HepG2 (cell line): ENCODE data around the gene CAPZB. TPM values are rescaled to one million over a fixed set of nuclear protein-coding genes. Genes with fewer than 3 reads are reported as not detected.

Source experiments
- FOXO1 ChIP-seq: sonication (generic); formaldehyde crosslinking; IDR thresholded peaks from 2 replicates; pipeline ENCODE4 v1.4.0; 2020; ENCODE audit warnings: missing genetic modification reagents
- GMEB1 ChIP-seq: sonication (generic); formaldehyde crosslinking; IDR thresholded peaks from 2 replicates; pipeline ENCODE4 v1.5.1; 2020; ENCODE audit warnings: missing genetic modification reagents, mild to moderate bottlenecking, borderline replicate concordance
- GMEB2 ChIP-seq: IDR thresholded peaks from 2 replicates; pipeline ENCODE4 v1.6.1; 2016; ENCODE audit warnings: missing biosample characterization, missing genetic modification reagents, low read depth
- KLF15 ChIP-seq: sonication (generic); formaldehyde crosslinking; IDR thresholded peaks from 2 replicates; pipeline ENCODE4 v1.8.1; 2023; ENCODE audit warnings: borderline replicate concordance, mild to moderate bottlenecking, inconsistent platforms, missing genetic modification reagents, mixed read lengths
- MEIS1 ChIP-seq: sonication (generic); formaldehyde crosslinking; IDR thresholded peaks from 2 replicates; pipeline ENCODE4 v1.9.0; 2021; ENCODE audit warnings: mild to moderate bottlenecking, missing genetic modification reagents, moderate library complexity, borderline replicate concordance
- MIER3 ChIP-seq: IDR thresholded peaks from 2 replicates; pipeline ENCODE4 v1.6.1; 2016; ENCODE audit warnings: missing compliant biosample characterization, borderline replicate concordance
- MTERF4 ChIP-seq: sonication (generic); formaldehyde crosslinking; IDR thresholded peaks from 2 replicates; pipeline ENCODE4 v1.8.0; 2023; ENCODE audit warnings: mild to moderate bottlenecking, missing genetic modification reagents
- RBM22 ChIP-seq: fragments of 200-400 bp; formaldehyde crosslinking; optimal IDR thresholded peaks from 2 replicates; pipeline ENCODE3; 2017; ENCODE audit warnings: mild to moderate bottlenecking, low read length, moderate library complexity
- SP2 ChIP-seq: sonication (generic); formaldehyde crosslinking; IDR thresholded peaks from 2 replicates; pipeline ENCODE4 v1.5.1; 2020; ENCODE audit warnings: mild to moderate bottlenecking, missing genetic modification reagents
- THAP11 ChIP-seq: IDR thresholded peaks from 2 replicates; pipeline ENCODE4 v1.6.1; 2016; ENCODE audit warnings: missing biosample characterization, missing genetic modification reagents
- TOPORS ChIP-seq: sonication (generic); formaldehyde crosslinking; IDR thresholded peaks from 2 replicates; pipeline ENCODE4 v1.8.0; 2023; ENCODE audit warnings: mild to moderate bottlenecking, missing genetic modification reagents
- ZC3H4 ChIP-seq: sonication (generic); formaldehyde crosslinking; IDR thresholded peaks from 2 replicates; pipeline ENCODE4 v1.4.0; 2020; ENCODE audit warnings: missing genetic modification reagents, borderline replicate concordance
- ZFP90 ChIP-seq: sonication (generic); formaldehyde crosslinking; IDR thresholded peaks from 2 replicates; pipeline ENCODE4 v1.8.0; 2022; ENCODE audit warnings: missing genetic modification reagents, mild to moderate bottlenecking, inconsistent platforms, borderline replicate concordance
- ZNF142 ChIP-seq: sonication (generic); formaldehyde crosslinking; IDR thresholded peaks from 2 replicates; pipeline ENCODE4 v1.4.0; 2020; ENCODE audit warnings: missing genetic modification reagents
- ZNF362 ChIP-seq: sonication (generic); formaldehyde crosslinking; IDR thresholded peaks from 2 replicates; pipeline ENCODE4 v1.4.0; 2020; ENCODE audit warnings: missing genetic modification reagents, mild to moderate bottlenecking, borderline replicate concordance
- ZNF597 ChIP-seq: sonication (generic); formaldehyde crosslinking; IDR thresholded peaks from 2 replicates; pipeline ENCODE4 v1.5.0; 2020; ENCODE audit warnings: missing genetic modification reagents
- ZNF614 ChIP-seq: IDR thresholded peaks from 2 replicates; pipeline ENCODE4 v1.6.1; 2018; ENCODE audit warnings: missing biosample characterization, missing genetic modification reagents, inconsistent platforms, borderline replicate concordance
- polyA plus RNA-seq, 8 experiments: library from polyadenylated mRNA; depleted of rRNA in 3 of 8; stranded (reverse) in 7 of 8; unstranded in 1 of 8; fragments of >200 nt; fragmentation: Illumina TruSeq in 4 of 8; extraction: Trizol in 4 of 8; gene quantifications; 2 replicates each; pipeline versions ENCODE4 v1.2.1 to v1.2.3, GENCODE V29; 2011 to 2016; ENCODE audit warnings: low read depth in 4 of 8, missing spikeins in 1 of 8, mixed read lengths in 1 of 8; ENCODE audit not compliant: insufficient read depth in 1 of 8
- total RNA-seq, 5 experiments: library from RNA; depleted of rRNA; stranded (reverse); fragments of >200 nt; fragmentation: Illumina TruSeq; extraction: Trizol; gene quantifications; 2 replicates each; pipeline ENCODE4 v1.2.3, GENCODE V29; 2016; ENCODE audit warnings: low read depth in 1 of 5

The CAPZB gene
- total and polyA plus RNA-seq, 2 of the 13 experiments (the other 11 are each of a cell fraction or from before 2014, with no cell fraction given), result 58.9 to 76.9 TPM

GRCh38 chr1:19338323-19338762, 147.0 kb downstream of the CAPZB start (continued):
- TF ChIP-seq ZC3H4 (CRISPR knock-in tag) (no peak), FOXO1 (CRISPR knock-in tag) (no peak), KLF15 (no peak), ZNF614 (CRISPR knock-in tag) (no peak), MIER3 (CRISPR knock-in tag) (0 out of 2 replicates have a peak, but pooled peaks have one; percentile 61), ZNF362 (CRISPR knock-in tag) (peak; percentile 57; the same call in 1 of the 2 replicates), MTERF4 (CRISPR knock-in tag) (no peak), TOPORS (CRISPR knock-in tag) (no peak), THAP11 (CRISPR knock-in tag) (peak; percentile 69; the same call in 1 of the 2 replicates), GMEB2 (CRISPR knock-in tag) (no peak), ZNF597 (no peak), MEIS1 (no peak; the same call in 1 of the 2 replicates), SP2 (CRISPR knock-in tag) (0 out of 2 replicates have a peak, but pooled peaks have one; percentile 39), ZFP90 (CRISPR knock-in tag) (no peak), ZNF142 (CRISPR knock-in tag) (no peak), GMEB1 (CRISPR knock-in tag) (no peak; the same call in 1 of the 2 replicates), RBM22 (peak; percentile 81)
